IPS DF 6.9 (cell line): ENCODE results near the gene XRCC6.
"Not testable (repeated sequence)": the region's sequence is repeated elsewhere in the genome, so short reads cannot be mapped to it uniquely, and the experiment has no call there.

Source experiments
- DNase-seq: peaks from one replicate; pipeline ENCODE4 v3.0.0-alpha.2; 2013; ENCODE audit warnings: low read depth, low spot score
- H3K27ac ChIP-seq: one replicate; pipeline ENCODE4 v1.5.1; 2013; ENCODE audit warnings: low read length, control low read depth
- H3K27me3 ChIP-seq: 2 replicates; pipeline ENCODE4 v1.6.1; 2013; ENCODE audit warnings: mild to moderate bottlenecking, low read length; ENCODE audit not compliant: control insufficient read depth, insufficient read depth
- H3K36me3 ChIP-seq: 2 replicates; pipeline ENCODE4 v1.6.1; 2013; ENCODE audit warnings: low read length; ENCODE audit not compliant: control insufficient read depth, insufficient read depth
- H3K4me1 ChIP-seq: 2 replicates; pipeline ENCODE4 v1.6.1; 2013; ENCODE audit warnings: low read length; ENCODE audit not compliant: control insufficient read depth, insufficient read depth
- H3K4me3 ChIP-seq: 2 replicates; pipeline ENCODE4 v1.5.1; 2013; ENCODE audit warnings: mild to moderate bottlenecking, low read length
- H3K9me3 ChIP-seq: 2 replicates; pipeline ENCODE4 v1.6.1; 2013; ENCODE audit warnings: low read length, inconsistent platforms; ENCODE audit not compliant: control insufficient read depth, insufficient read depth
- WGBS: extraction: QIAGEN DNeasy Blood & Tissue Kit; methylation state at CpG from one replicate; pipeline ENCODE4 v1.1.7; 2013; ENCODE audit warnings: mixed read lengths, missing lambda C conversion rate; ENCODE audit not compliant: insufficient read length, insufficient coverage; 5-methylcytosine and 5-hydroxymethylcytosine counted together

XRCC6 gene

GRCh38 chr22:41683052-41683451, 62.0 kb downstream of the XRCC6 start:
- DNase-seq: no peak
- Histone ChIP-seq H3K27ac (no peak overlapping the region), H3K4me1 (peaks cover 1% of the 10 kb centered on the region; the same call in 1 of the 2 replicates), H3K4me3 (no peak overlapping the region), H3K27me3 (no peaks in the 10 kb centered on the region), H3K36me3 (peaks cover 9% of the 10 kb centered on the region; the same call in 1 of the 2 replicates), H3K9me3 (no peaks in the 10 kb centered on the region)
- no CpG with 5 or more reads among the region's 9 CpGs for WGBS

GRCh38 chr22:41683616-41684015, 62.5 kb downstream of the XRCC6 start:
- no peaks in the 10 kb centered on the region for H3K27me3 ChIP-seq
- peaks cover 1% of the 10 kb centered on the region; the same call in 1 of the 2 replicates for H3K4me1 ChIP-seq
- no peak overlapping the region for H3K4me3 ChIP-seq
- no peak overlapping the region for H3K27ac ChIP-seq
- H3K36me3 ChIP-seq: peaks cover 5% of the 10 kb centered on the region; the same call in 1 of the 2 replicates
- no CpG with 5 or more reads among the region's 3 CpGs for WGBS
- no peaks in the 10 kb centered on the region for H3K9me3 ChIP-seq
- DNase-seq: no peak

- H3K9me3 ChIP-seq: no peaks in the 10 kb centered on the region
- H3K4me3 ChIP-seq: no peak overlapping the region
- WGBS: no CpG with 5 or more reads among the region's 4 CpGs
- H3K4me1 ChIP-seq: peaks cover 1% of the 10 kb centered on the region; the same call in 1 of the 2 replicates
- no peaks in the 10 kb centered on the region for H3K27me3 ChIP-seq
- H3K36me3 ChIP-seq: 0 out of 2 replicates have a peak, but pooled peaks cover 3% of the 10 kb centered on the region
- no peak for DNase-seq
- H3K27ac ChIP-seq: no peak overlapping the region
Measured at GRCh38 chr22:41684194-41684593, 63.1 kb downstream of the XRCC6 start.

- not testable (repeated sequence) for H3K4me1 ChIP-seq, H3K9me3 ChIP-seq, H3K4me3 ChIP-seq, H3K36me3 ChIP-seq, DNase-seq, H3K27ac ChIP-seq, H3K27me3 ChIP-seq
- WGBS: no CpG with 5 or more reads among the region's 11 CpGs
Measured at GRCh38 chr22:41686890-41687289, 65.8 kb downstream of the XRCC6 start.

GRCh38 chr22:41687901-41688364, 66.8 kb downstream of the XRCC6 start:
- no peaks in the 10 kb centered on the region for H3K27me3 ChIP-seq
- DNase-seq: no peak
- H3K4me1 ChIP-seq: peaks cover 1% of the 10 kb centered on the region; the same call in 1 of the 2 replicates
- WGBS: no CpG with 5 or more reads among the region's 20 CpGs
- H3K36me3 ChIP-seq: no peaks in the 10 kb centered on the region
- no peaks in the 10 kb centered on the region for H3K9me3 ChIP-seq
- H3K4me3 ChIP-seq: peak overlapping the region; percentile 67
- no peak overlapping the region for H3K27ac ChIP-seq

- Histone ChIP-seq H3K4me3 (peak within 1 kb of the TSS; percentile 67), H3K9me3 (no peaks in the 10 kb centered on the region), H3K27me3 (no peaks in the 10 kb centered on the region), H3K27ac (no peak within 1 kb of the TSS), H3K4me1 (peaks cover 1% of the 10 kb centered on the region; the same call in 1 of the 2 replicates), H3K36me3 (0 out of 2 replicates have a peak, but pooled peaks cover under 1% of the 10 kb centered on the region)
- no CpG with 5 or more reads among the region's 62 CpGs for WGBS
- DNase-seq: peak; percentile 77
Measured at GRCh38 chr22:41688365-41689211, 67.5 kb downstream of the XRCC6 start, which contains the start of gene SNU13. TSS of gene SNU13 (minus strand) at chr22:41688867. CDS start at chr22:41688796, 71 bp downstream.

GRCh38 chr22:41690476-41690875, 69.4 kb downstream of the XRCC6 start:
- no peak overlapping the region for H3K27ac ChIP-seq

GRCh38 chr22:41695211-41695610, 74.1 kb downstream of the XRCC6 start:
- H3K27me3 ChIP-seq: no peaks in the 10 kb centered on the region
- no peak overlapping the region for H3K4me3 ChIP-seq
- no peak for DNase-seq
- no CpG with 5 or more reads among the region's 2 CpGs for WGBS
- H3K9me3 ChIP-seq: no peaks in the 10 kb centered on the region
- H3K4me1 ChIP-seq: peaks cover 4% of the 10 kb centered on the region; the same call in 1 of the 2 replicates
- peaks cover 2% of the 10 kb centered on the region for H3K36me3 ChIP-seq
- H3K27ac ChIP-seq: no peak overlapping the region

More at GRCh38 chr22:41690476-41690875, 69.4 kb downstream of the XRCC6 start:
- Histone ChIP-seq H3K36me3 (peaks cover 2% of the 10 kb centered on the region; the same call in 1 of the 2 replicates), H3K27me3 (no peaks in the 10 kb centered on the region), H3K9me3 (no peaks in the 10 kb centered on the region), H3K4me3 (no peak overlapping the region), H3K4me1 (peaks cover 1% of the 10 kb centered on the region; the same call in 1 of the 2 replicates)
- WGBS: no CpG with 5 or more reads among the region's 3 CpGs
- no peak for DNase-seq

GRCh38 chr22:41696703-41697102, 75.6 kb downstream of the XRCC6 start:
- H3K27me3 ChIP-seq: no peaks in the 10 kb centered on the region
- peaks cover 4% of the 10 kb centered on the region; the same call in 1 of the 2 replicates for H3K4me1 ChIP-seq
- no peak overlapping the region for H3K27ac ChIP-seq
- peaks cover 2% of the 10 kb centered on the region for H3K36me3 ChIP-seq
- WGBS: no CpG with 5 or more reads among the region's 11 CpGs
- H3K4me3 ChIP-seq: no peak overlapping the region
- no peaks in the 10 kb centered on the region for H3K9me3 ChIP-seq
- no peak for DNase-seq

GRCh38 chr22:41697126-41697775, 76.2 kb downstream of the XRCC6 start:
- Histone ChIP-seq H3K27me3 (no peaks in the 10 kb centered on the region), H3K4me1 (peaks cover 4% of the 10 kb centered on the region; the same call in 1 of the 2 replicates), H3K9me3 (no peaks in the 10 kb centered on the region), H3K27ac (no peak overlapping the region), H3K4me3 (no peak overlapping the region), H3K36me3 (peaks cover 2% of the 10 kb centered on the region)
- DNase-seq: peak; percentile 90
- WGBS: no CpG with 5 or more reads among the region's 12 CpGs
